Measurements from ENCODE around the gene HGD. TPM values are rescaled to one million over a fixed set of nuclear protein-coding genes. Genes with fewer than 3 reads are reported as not detected.
"Not testable (repeated sequence)": the region's sequence is repeated elsewhere in the genome, so short reads cannot be mapped to it uniquely, and the experiment has no call there.

The HGD gene
- polyA plus RNA-seq, 1 donor, result 28.7 TPM

GRCh38 chr3:120681018-120681417, 1.0 kb downstream of the HGD start:
- H3K4me1 ChIP-seq (ENCODE audit: control insufficient read depth, insufficient read depth, low read length), result peaks cover 32% of the 10 kb centered on the region
- peak overlapping the region; percentile 87 for H3K27ac ChIP-seq (ENCODE audit: low read length)
- H3K4me3 ChIP-seq (ENCODE audit: low read length), result peak overlapping the region; percentile 42

GRCh38 chr3:120680193-120680894, 1.7 kb downstream of the HGD start:
- H3K4me1 ChIP-seq (ENCODE audit: control insufficient read depth, insufficient read depth, low read length), result peaks cover 32% of the 10 kb centered on the region
- H3K4me3 ChIP-seq (ENCODE audit: low read length), result no peak overlapping the region

More at GRCh38 chr3:120681018-120681417, 1.0 kb downstream of the HGD start:
- no peaks in the 10 kb centered on the region for H3K27me3 ChIP-seq (ENCODE audit: control insufficient read depth, insufficient read depth, low read length)
- H3K9me3 ChIP-seq (ENCODE audit: control insufficient read depth, low read depth, low read length), result no peaks in the 10 kb centered on the region
- DNase-seq, result no peak
- H3K36me3 ChIP-seq (ENCODE audit: control insufficient read depth, insufficient read depth, low read length), result no peaks in the 10 kb centered on the region
- 100% methylated on average over 1 of the region's 2 CpGs for WGBS (ENCODE audit: insufficient coverage, low lambda C conversion rate)

GRCh38 chr3:120678984-120679383, 3.1 kb downstream of the HGD start:
- no CpG with 5 or more reads among the region's 3 CpGs for WGBS (ENCODE audit: insufficient coverage, low lambda C conversion rate)
- Histone ChIP-seq H3K36me3 (ENCODE audit: control insufficient read depth, insufficient read depth, low read length) (peaks cover 3% of the 10 kb centered on the region), H3K4me1 (ENCODE audit: control insufficient read depth, insufficient read depth, low read length) (peaks cover 32% of the 10 kb centered on the region), H3K9me3 (ENCODE audit: control insufficient read depth, low read depth, low read length) (no peaks in the 10 kb centered on the region), H3K27me3 (ENCODE audit: control insufficient read depth, insufficient read depth, low read length) (no peaks in the 10 kb centered on the region), H3K4me3 (ENCODE audit: low read length) (no peak overlapping the region), H3K27ac (ENCODE audit: low read length) (peak overlapping the region; percentile 76)
- peak in 1 of 2 donors; percentile 36 for DNase-seq

More at GRCh38 chr3:120680193-120680894, 1.7 kb downstream of the HGD start:
- Histone ChIP-seq H3K27ac (ENCODE audit: low read length) (no peak overlapping the region), H3K9me3 (ENCODE audit: control insufficient read depth, low read depth, low read length) (no peaks in the 10 kb centered on the region), H3K36me3 (ENCODE audit: control insufficient read depth, insufficient read depth, low read length) (no peaks in the 10 kb centered on the region), H3K27me3 (ENCODE audit: control insufficient read depth, insufficient read depth, low read length) (no peaks in the 10 kb centered on the region)
- WGBS (ENCODE audit: insufficient coverage, low lambda C conversion rate), result 100% methylated on average over 1 of the region's 3 CpGs
- DNase-seq, result no peak

GRCh38 chr3:120678331-120678947, 3.6 kb downstream of the HGD start:
- peak; percentile 65 to 87 for DNase-seq
- Histone ChIP-seq H3K27ac (ENCODE audit: low read length) (peak overlapping the region; percentile 76), H3K27me3 (ENCODE audit: control insufficient read depth, insufficient read depth, low read length) (no peaks in the 10 kb centered on the region), H3K36me3 (ENCODE audit: control insufficient read depth, insufficient read depth, low read length) (peaks cover 3% of the 10 kb centered on the region), H3K9me3 (ENCODE audit: control insufficient read depth, low read depth, low read length) (no peaks in the 10 kb centered on the region), H3K4me3 (ENCODE audit: low read length) (no peak overlapping the region), H3K4me1 (ENCODE audit: control insufficient read depth, insufficient read depth, low read length) (peaks cover 30% of the 10 kb centered on the region)
- 0% methylated on average over 1 of the region's 6 CpGs for WGBS (ENCODE audit: insufficient coverage, low lambda C conversion rate)

GRCh38 chr3:120677193-120677592, 4.8 kb downstream of the HGD start:
- H3K4me1 ChIP-seq (ENCODE audit: control insufficient read depth, insufficient read depth, low read length), result peaks cover 18% of the 10 kb centered on the region
- no CpG with 5 or more reads among the region's 7 CpGs for WGBS (ENCODE audit: insufficient coverage, low lambda C conversion rate)
- not testable (repeated sequence) for H3K27ac ChIP-seq (ENCODE audit: low read length); H3K27me3 ChIP-seq (ENCODE audit: control insufficient read depth, insufficient read depth, low read length); DNase-seq; H3K4me3 ChIP-seq (ENCODE audit: low read length); H3K9me3 ChIP-seq (ENCODE audit: control insufficient read depth, low read depth, low read length); H3K36me3 ChIP-seq (ENCODE audit: control insufficient read depth, insufficient read depth, low read length)

GRCh38 chr3:120673116-120673515, 8.9 kb downstream of the HGD start:
- DNase-seq, result no peak
- Histone ChIP-seq H3K27me3 (ENCODE audit: control insufficient read depth, insufficient read depth, low read length) (no peaks in the 10 kb centered on the region), H3K9me3 (ENCODE audit: control insufficient read depth, low read depth, low read length) (no peaks in the 10 kb centered on the region), H3K4me1 (ENCODE audit: control insufficient read depth, insufficient read depth, low read length) (peaks cover 5% of the 10 kb centered on the region), H3K36me3 (ENCODE audit: control insufficient read depth, insufficient read depth, low read length) (peaks cover 3% of the 10 kb centered on the region), H3K27ac (ENCODE audit: low read length) (no peak overlapping the region), H3K4me3 (ENCODE audit: low read length) (no peak overlapping the region)
- WGBS (ENCODE audit: insufficient coverage, low lambda C conversion rate), result 0% methylated on average over 1 of the region's 2 CpGs

GRCh38 chr3:120670576-120670975, 11.5 kb downstream of the HGD start:
- WGBS (ENCODE audit: insufficient coverage, low lambda C conversion rate), result 100% methylated on average over 1 of the region's 2 CpGs
- H3K27me3 ChIP-seq (ENCODE audit: control insufficient read depth, insufficient read depth, low read length), result no peaks in the 10 kb centered on the region
- peaks cover 3% of the 10 kb centered on the region for H3K4me1 ChIP-seq (ENCODE audit: control insufficient read depth, insufficient read depth, low read length)
- peaks cover 3% of the 10 kb centered on the region for H3K36me3 ChIP-seq (ENCODE audit: control insufficient read depth, insufficient read depth, low read length)
- no peaks in the 10 kb centered on the region for H3K9me3 ChIP-seq (ENCODE audit: control insufficient read depth, low read depth, low read length)
- H3K4me3 ChIP-seq (ENCODE audit: low read length), result no peak overlapping the region
- H3K27ac ChIP-seq (ENCODE audit: low read length), result no peak overlapping the region
- DNase-seq, result no peak

GRCh38 chr3:120664926-120665325, 17.1 kb downstream of the HGD start:
- H3K9me3 ChIP-seq (ENCODE audit: control insufficient read depth, low read depth, low read length), result no peaks in the 10 kb centered on the region
- H3K4me1 ChIP-seq (ENCODE audit: control insufficient read depth, insufficient read depth, low read length), result peaks cover 5% of the 10 kb centered on the region
- no peaks in the 10 kb centered on the region for H3K36me3 ChIP-seq (ENCODE audit: control insufficient read depth, insufficient read depth, low read length)
- H3K27me3 ChIP-seq (ENCODE audit: control insufficient read depth, insufficient read depth, low read length), result no peaks in the 10 kb centered on the region
- no peak for DNase-seq
- H3K27ac ChIP-seq (ENCODE audit: low read length), result no peak overlapping the region
- no peak overlapping the region for H3K4me3 ChIP-seq (ENCODE audit: low read length)

GRCh38 chr3:120661945-120662344, 20.1 kb downstream of the HGD start:
- no CpG with 5 or more reads among the region's 5 CpGs for WGBS (ENCODE audit: insufficient coverage, low lambda C conversion rate)
- peaks cover 5% of the 10 kb centered on the region for H3K4me1 ChIP-seq (ENCODE audit: control insufficient read depth, insufficient read depth, low read length)
- H3K27ac ChIP-seq (ENCODE audit: low read length), result no peak overlapping the region
- peaks cover 5% of the 10 kb centered on the region for H3K9me3 ChIP-seq (ENCODE audit: control insufficient read depth, low read depth, low read length)
- no peak for DNase-seq
- H3K27me3 ChIP-seq (ENCODE audit: control insufficient read depth, insufficient read depth, low read length), result no peaks in the 10 kb centered on the region
- no peak overlapping the region for H3K4me3 ChIP-seq (ENCODE audit: low read length)
- no peaks in the 10 kb centered on the region for H3K36me3 ChIP-seq (ENCODE audit: control insufficient read depth, insufficient read depth, low read length)

GRCh38 chr3:120661106-120661905, 20.7 kb downstream of the HGD start:
- Histone ChIP-seq H3K4me3 (ENCODE audit: low read length) (no peak overlapping the region), H3K27me3 (ENCODE audit: control insufficient read depth, insufficient read depth, low read length) (no peaks in the 10 kb centered on the region), H3K4me1 (ENCODE audit: control insufficient read depth, insufficient read depth, low read length) (peaks cover 5% of the 10 kb centered on the region), H3K36me3 (ENCODE audit: control insufficient read depth, insufficient read depth, low read length) (no peaks in the 10 kb centered on the region), H3K27ac (ENCODE audit: low read length) (no peak overlapping the region), H3K9me3 (ENCODE audit: control insufficient read depth, low read depth, low read length) (peaks cover 5% of the 10 kb centered on the region)
- 36% methylated on average over 2 of the region's 2 CpGs for WGBS (ENCODE audit: insufficient coverage, low lambda C conversion rate)
- DNase-seq, result no peak

All from large intestine (tissue), 3 donors.